ENCODE measurements around the gene MYO6.

- TF ChIP-seq CTCF (IDR thresholded peaks at IDR 0.05): no peak
- TF ChIP-seq POLR2A (IDR thresholded peaks at IDR 0.05): no peak
- TF ChIP-seq POLR2AphosphoS5 (IDR thresholded peaks at IDR 0.05): no peak
- no peak for TF ChIP-seq EP300 (IDR thresholded peaks at IDR 0.05; ENCODE audit: low read depth)
Observed at GRCh38 chr6:75824160-75824559, 75.1 kb downstream of the MYO6 start.
